Colonic mucosa (tissue), 4 donors: ENCODE measurements around the gene CIAO3. TPM values are rescaled to one million over a fixed set of nuclear protein-coding genes. Genes with fewer than 3 reads are reported as not detected.

ENCODE experiments used
- DNase-seq: peaks from one replicate; pipeline ENCODE4 v3.0.0-alpha.2; 2020
- H3K27ac ChIP-seq: fragments of 200-600 bp; one replicate; pipeline ENCODE4 v1.8.0; 2021
- H3K27me3 ChIP-seq: fragments of 200-600 bp; one replicate; pipeline ENCODE4 v1.8.0; 2021
- H3K36me3 ChIP-seq: fragments of 200-600 bp; one replicate; pipeline ENCODE4 v1.8.0; 2021
- H3K4me1 ChIP-seq: fragments of 200-600 bp; one replicate; pipeline ENCODE4 v1.8.0; 2021; ENCODE audit warnings: mild to moderate bottlenecking
- H3K4me3 ChIP-seq: fragments of 200-600 bp; one replicate; pipeline ENCODE4 v1.8.0; 2021
- H3K9ac ChIP-seq, 2 donors: one replicate each; pipeline ENCODE4 v1.7.0; 2013; ENCODE audit warnings: control low read depth in 2 of 2, low read depth in 2 of 2, low read length in 2 of 2
- H3K9me3 ChIP-seq: fragments of 200-600 bp; one replicate; pipeline ENCODE4 v1.8.0; 2021
- CTCF ChIP-seq: fragments of 200-600 bp; IDR thresholded peaks from one replicate; pipeline ENCODE4 v1.8.0; 2022; ENCODE audit warnings: antibody characterized with exemption, mild to moderate bottlenecking
- intact Hi-C: fragments of 100-400 bp; cut with DNase I; formaldehyde crosslinking; loops from one replicate; pipeline ENCODE4 v1.14.1; 2022
- total RNA-seq, 2 donors: library from RNA; stranded (reverse); fragmentation: NEBNext Ultra II Directional in 1 of 2; extraction: Animal tissue kit (Norgen Biotek cat#: 25700) in 1 of 2; gene quantifications; one replicate each; pipeline ENCODE4 v1.2.1, GENCODE V29; 2021
- donor health status: healthy.
- donor health status: DM: no; HTN: no; CAD: no.
- donor health status: DM: no; HTN: no; CAD: no.

CIAO3 gene
- total RNA-seq, 2 donors from 2014 or later: 29.2 to 62.1 TPM

GRCh38 chr16:709566-710499, 31.0 kb downstream of the CIAO3 start:
- Histone ChIP-seq H3K4me1 (peaks cover 5% of the 10 kb centered on the region), H3K36me3 (no peaks in the 10 kb centered on the region), H3K27me3 (peaks cover 43% of the 10 kb centered on the region), H3K4me3 (no peak overlapping the region), H3K9me3 (no peaks in the 10 kb centered on the region), H3K27ac (no peak overlapping the region), H3K9ac (no peak overlapping the region)
- no peak for TF ChIP-seq CTCF
- no peak for DNase-seq
- intact Hi-C loops: loop anchor here (5.0 kb wide), 1 partner anchor 347 kb away; no protein-coding TSS in a partner anchor

- no peak overlapping the region for H3K4me3 ChIP-seq
- H3K27ac ChIP-seq: no peak overlapping the region
- no peak for TF ChIP-seq CTCF
- H3K9ac ChIP-seq: no peak overlapping the region
- peaks cover 52% of the 10 kb centered on the region for H3K27me3 ChIP-seq
- H3K9me3 ChIP-seq: no peaks in the 10 kb centered on the region
- no peaks in the 10 kb centered on the region for H3K4me1 ChIP-seq
- DNase-seq: no peak
- intact Hi-C loops: no loop called here
- H3K36me3 ChIP-seq: no peaks in the 10 kb centered on the region
These were observed 31.8 kb downstream of the CIAO3 start for GRCh38 chr16:708959-709358.

GRCh38 chr16:708019-708418, 32.8 kb downstream of the CIAO3 start:
- peaks cover 61% of the 10 kb centered on the region for H3K27me3 ChIP-seq
- intact Hi-C loops: no loop called here
- H3K4me1 ChIP-seq: no peaks in the 10 kb centered on the region

GRCh38 chr16:707062-707538, 33.7 kb downstream of the CIAO3 start:
- Histone ChIP-seq H3K36me3 (no peaks in the 10 kb centered on the region), H3K27me3 (peaks cover 70% of the 10 kb centered on the region), H3K4me3 (no peak overlapping the region), H3K4me1 (no peaks in the 10 kb centered on the region), H3K9ac (no peak overlapping the region), H3K27ac (no peak overlapping the region), H3K9me3 (no peaks in the 10 kb centered on the region)
- DNase-seq: no peak
- TF ChIP-seq CTCF: no peak
- intact Hi-C loops: no loop called here

More at GRCh38 chr16:708019-708418, 32.8 kb downstream of the CIAO3 start:
- no peak for DNase-seq
- no peak overlapping the region for H3K27ac ChIP-seq
- no peaks in the 10 kb centered on the region for H3K36me3 ChIP-seq
- no peaks in the 10 kb centered on the region for H3K9me3 ChIP-seq
- H3K9ac ChIP-seq: no peak overlapping the region
- TF ChIP-seq CTCF: no peak
- no peak overlapping the region for H3K4me3 ChIP-seq

- H3K9ac ChIP-seq: no peak overlapping the region
- no peaks in the 10 kb centered on the region for H3K4me1 ChIP-seq
- no peak overlapping the region for H3K27ac ChIP-seq
- H3K27me3 ChIP-seq: peaks cover 75% of the 10 kb centered on the region
- H3K9me3 ChIP-seq: no peaks in the 10 kb centered on the region
- no peak for TF ChIP-seq CTCF
- intact Hi-C loops: no loop called here
- DNase-seq: no peak
- H3K4me3 ChIP-seq: no peak overlapping the region
- H3K36me3 ChIP-seq: no peaks in the 10 kb centered on the region
These were observed 34.4 kb downstream of the CIAO3 start for GRCh38 chr16:706189-707061.
